GM21737 (cell line): ENCODE results near the gene IRAK3.

Experiments
- ATAC-seq: cut with Tn5 transposase; IDR thresholded peaks from one replicate; pipeline ENCODE4 v1.9.1; 2021; ENCODE audit warnings: mild to moderate bottlenecking, moderate library complexity; ENCODE audit not compliant: unreplicated experiment

IRAK3 gene

GRCh38 chr12:66247741-66248140, 58.7 kb downstream of the IRAK3 start:
- no peak for ATAC-seq

- no peak for ATAC-seq
These were observed 62.0 kb downstream of the IRAK3 start for GRCh38 chr12:66251049-66251448.

- ATAC-seq: no peak
These were observed 63.8 kb downstream of the IRAK3 start for GRCh38 chr12:66252771-66253170.

GRCh38 chr12:66255737-66256136, 66.7 kb downstream of the IRAK3 start:
- ATAC-seq: no peak

GRCh38 chr12:66258011-66258410, 69.0 kb downstream of the IRAK3 start:
- ATAC-seq: no peak

GRCh38 chr12:66262737-66263136, 73.7 kb downstream of the IRAK3 start:
- no peak for ATAC-seq

- ATAC-seq: no peak
These were observed 79.5 kb downstream of the IRAK3 start for GRCh38 chr12:66268562-66268961.

- no peak for ATAC-seq
These were observed 80.1 kb downstream of the IRAK3 start for GRCh38 chr12:66269142-66269541.

GRCh38 chr12:66269757-66270383, 80.9 kb downstream of the IRAK3 start:
- ATAC-seq: no peak

GRCh38 chr12:66270613-66271012, 81.6 kb downstream of the IRAK3 start:
- no peak for ATAC-seq

GRCh38 chr12:66272650-66273049, 83.6 kb downstream of the IRAK3 start:
- ATAC-seq: no peak

- no peak for ATAC-seq
These were observed 84.1 kb downstream of the IRAK3 start for GRCh38 chr12:66273147-66273546.

GRCh38 chr12:66275040-66275439, 86.0 kb downstream of the IRAK3 start:
- no peak for ATAC-seq

GRCh38 chr12:66279123-66279712, 90.2 kb downstream of the IRAK3 start:
- no peak for ATAC-seq

GRCh38 chr12:66280561-66280960, 91.5 kb downstream of the IRAK3 start:
- no peak for ATAC-seq

- ATAC-seq: no peak
These were observed 93.2 kb downstream of the IRAK3 start for GRCh38 chr12:66282244-66282643.

GRCh38 chr12:66287275-66287674, 98.3 kb downstream of the IRAK3 start:
- no peak for ATAC-seq

- ATAC-seq: no peak
These were observed 99.1 kb downstream of the IRAK3 start for GRCh38 chr12:66288121-66288520.

- no peak for ATAC-seq
These were observed 100.5 kb downstream of the IRAK3 start for GRCh38 chr12:66289485-66289884.

GRCh38 chr12:66290716-66291200, 101.7 kb downstream of the IRAK3 start:
- ATAC-seq: no peak

- ATAC-seq: no peak
These were observed 107.2 kb downstream of the IRAK3 start for GRCh38 chr12:66296176-66296683.

GRCh38 chr12:66297080-66297479, 108.1 kb downstream of the IRAK3 start:
- ATAC-seq: no peak

GRCh38 chr12:66297923-66298322, 108.9 kb downstream of the IRAK3 start:
- ATAC-seq: no peak
